NCI-H2171 treated with DMSO at 0.1 percent for 48 hours (cell line): Measurements from ENCODE around the gene CHRD.

ENCODE experiments used
- DNase-seq: peaks from one replicate; lab custom pipeline; 2025; lab: John Stamatoyannopoulos, UW

Gene CHRD

GRCh38 chr3:184382326-184383032 is 2.6 kb downstream of the CHRD start:
- DNase-seq: no peak

DNA sequence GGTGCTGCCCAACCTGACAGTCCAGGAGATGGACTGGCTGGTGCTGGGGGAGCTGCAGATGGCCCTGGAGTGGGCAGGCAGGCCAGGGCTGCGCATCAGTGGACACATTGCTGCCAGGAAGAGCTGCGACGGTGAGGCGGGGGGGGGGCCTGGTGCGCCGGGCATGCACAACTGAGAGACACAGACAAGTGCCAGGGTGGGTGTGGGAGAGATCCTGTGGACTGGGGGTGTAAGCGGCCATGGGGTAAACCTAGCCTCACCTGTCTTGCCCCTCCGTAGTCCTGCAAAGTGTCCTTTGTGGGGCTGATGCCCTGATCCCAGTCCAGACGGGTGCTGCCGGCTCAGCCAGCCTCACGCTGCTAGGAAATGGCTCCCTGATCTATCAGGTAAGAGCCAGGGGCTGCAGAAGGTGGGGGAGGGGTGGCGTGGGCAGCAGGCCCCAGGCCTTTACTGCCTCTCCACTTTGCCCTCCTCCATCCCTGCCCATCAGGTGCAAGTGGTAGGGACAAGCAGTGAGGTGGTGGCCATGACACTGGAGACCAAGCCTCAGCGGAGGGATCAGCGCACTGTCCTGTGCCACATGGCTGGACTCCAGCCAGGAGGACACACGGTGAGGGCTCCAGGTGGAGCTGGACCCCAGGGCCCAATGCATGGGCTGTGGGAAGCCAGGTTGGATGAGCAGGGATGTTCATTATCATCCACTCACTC is 3.3 kb downstream of the CHRD start:
- no peak for DNase-seq

GRCh38 chr3:184384342-184384741 is 4.5 kb downstream of the CHRD start:
- DNase-seq: no peak

DNA sequence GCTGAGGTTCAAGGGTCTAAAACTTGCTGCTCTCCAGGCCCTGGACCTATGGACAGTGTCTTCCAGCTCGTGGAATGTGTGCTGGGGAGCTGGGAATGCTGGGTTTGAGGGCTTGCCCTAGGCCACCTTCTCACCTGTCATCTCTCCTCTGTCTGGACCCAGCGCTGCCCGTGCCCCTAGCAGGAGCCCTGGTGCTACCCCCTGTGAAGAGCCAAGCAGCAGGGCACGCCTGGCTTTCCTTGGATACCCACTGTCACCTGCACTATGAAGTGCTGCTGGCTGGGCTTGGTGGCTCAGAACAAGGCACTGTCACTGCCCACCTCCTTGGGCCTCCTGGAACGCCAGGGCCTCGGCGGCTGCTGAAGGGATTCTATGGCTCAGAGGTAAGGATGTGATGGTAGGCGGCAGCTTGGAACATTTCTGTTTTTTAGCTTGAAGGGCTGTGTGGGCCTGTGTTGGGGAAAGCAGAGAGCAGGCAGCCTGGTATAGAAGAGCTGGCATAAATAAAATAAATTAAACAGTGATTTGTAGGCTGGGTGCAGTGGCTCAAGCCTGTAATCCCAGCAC is 5.1 kb downstream of the CHRD start:
- no peak for DNase-seq

GRCh38 chr3:184386047-184386806 is 6.4 kb downstream of the CHRD start:
- no peak for DNase-seq

- no peak for DNase-seq
Observed at GRCh38 chr3:184387174-184387714, 7.4 kb downstream of the CHRD start.

GRCh38 chr3:184388164-184388935 is 8.5 kb downstream of the CHRD start:
- no peak for DNase-seq

GRCh38 chr3:184388936-184389230 is 9.0 kb downstream of the CHRD start:
- DNase-seq: no peak

GRCh38 chr3:184389384-184389783 is 9.5 kb downstream of the CHRD start:
- DNase-seq: no peak

GRCh38 chr3:184389935-184390528 is 10.2 kb downstream of the CHRD start:
- no peak for DNase-seq

- DNase-seq: no peak
Observed at GRCh38 chr3:184391266-184391665, 11.4 kb downstream of the CHRD start.

GRCh38 chr3:184395320-184395660 is 15.4 kb downstream of the CHRD start:
- no peak for DNase-seq

DNA sequence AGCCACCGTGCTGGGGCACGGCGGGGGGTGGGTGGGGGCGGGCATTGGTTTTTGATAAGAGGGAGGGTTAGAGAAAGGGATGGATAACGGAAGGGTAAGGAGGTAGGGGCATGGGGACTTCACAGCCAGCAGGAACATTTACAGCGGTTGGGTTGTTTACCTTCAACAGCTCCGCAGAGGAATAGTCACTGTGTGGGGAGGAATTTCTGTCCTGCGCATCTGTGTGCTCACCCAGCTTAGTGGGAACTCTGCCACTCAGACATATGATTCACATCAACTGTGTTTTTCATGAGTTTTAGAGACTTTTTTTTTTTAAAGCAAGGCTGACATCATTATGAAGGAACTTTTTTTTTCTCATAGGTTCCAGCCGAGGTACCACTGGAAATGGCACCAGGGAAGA is 19.6 kb downstream of the CHRD start:
- DNase-seq: no peak

GRCh38 chr3:184405075-184406030 is 25.5 kb downstream of the CHRD start:
- DNase-seq: no peak

GRCh38 chr3:184409331-184409926 is 29.6 kb downstream of the CHRD start:
- no peak for DNase-seq

DNA sequence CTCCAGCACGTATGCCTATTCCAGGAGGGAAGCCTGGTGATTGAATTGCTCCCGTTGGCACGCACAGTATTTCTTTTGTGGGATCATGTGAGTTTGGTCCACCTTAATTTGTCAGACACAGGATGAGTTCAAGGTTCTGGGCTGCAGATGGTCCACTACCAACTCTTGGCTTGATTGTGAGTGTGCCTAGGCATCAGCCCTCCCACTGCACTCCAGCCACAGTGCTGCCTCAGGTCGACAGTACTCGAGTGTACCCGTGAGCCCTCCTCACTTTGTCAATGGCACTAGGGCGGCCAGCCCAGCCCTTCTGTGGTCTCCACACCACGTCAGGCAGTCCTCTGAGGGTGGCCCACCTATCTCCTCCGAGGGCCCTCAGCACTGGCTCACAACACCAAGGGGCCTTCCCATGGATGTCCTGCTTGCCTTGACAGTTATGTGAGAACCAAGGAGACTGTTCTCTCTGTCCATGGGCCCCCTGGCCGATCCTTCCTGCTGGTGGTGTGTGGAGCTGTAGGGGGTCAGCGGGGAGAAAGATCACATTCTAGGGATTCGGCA is 30.2 kb downstream of the CHRD start:
- no peak for DNase-seq

DNA sequence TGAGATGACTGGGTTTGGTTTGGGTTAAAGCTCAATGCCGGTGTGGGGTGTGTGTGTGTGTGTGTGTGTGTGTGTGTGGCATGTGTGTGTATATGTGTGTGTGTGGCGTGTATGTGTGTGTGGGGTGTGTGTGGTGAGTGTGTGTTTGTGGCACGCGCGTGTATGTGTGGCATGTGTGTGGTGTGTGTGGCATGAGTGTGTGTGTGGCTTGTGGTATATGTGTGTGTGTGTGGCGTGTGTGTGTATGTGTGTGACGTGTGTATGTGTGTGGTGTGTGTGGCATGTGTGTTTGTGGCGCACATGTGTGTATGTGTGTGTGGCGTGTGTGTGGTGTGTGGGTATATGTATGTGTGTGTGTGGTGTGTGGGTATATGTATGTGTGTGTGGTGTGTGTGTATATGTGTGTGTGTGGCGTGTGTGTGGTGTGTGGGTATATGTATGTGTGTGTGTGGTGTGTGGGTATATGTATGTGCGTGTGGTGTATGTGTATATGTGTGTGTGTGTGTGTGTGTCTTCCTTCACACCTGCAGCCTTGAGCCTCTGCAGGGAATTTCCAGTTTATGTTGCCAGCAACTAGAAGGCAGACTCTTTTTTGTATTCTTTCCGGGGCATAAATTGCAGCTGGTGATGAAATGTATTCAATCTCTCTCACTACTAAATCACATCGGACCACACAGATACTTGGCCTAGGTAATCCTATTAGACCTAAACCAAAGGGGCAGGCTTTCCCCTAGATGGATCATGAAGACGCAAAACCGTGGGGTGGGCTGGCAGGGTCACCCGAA is 34.8 kb downstream of the CHRD start:
- DNase-seq: no peak

GRCh38 chr3:184415203-184415490 is 35.3 kb downstream of the CHRD start:
- DNase-seq: no peak
